ENCODE measurements around the gene LETM1.

LETM1 gene

DNA sequence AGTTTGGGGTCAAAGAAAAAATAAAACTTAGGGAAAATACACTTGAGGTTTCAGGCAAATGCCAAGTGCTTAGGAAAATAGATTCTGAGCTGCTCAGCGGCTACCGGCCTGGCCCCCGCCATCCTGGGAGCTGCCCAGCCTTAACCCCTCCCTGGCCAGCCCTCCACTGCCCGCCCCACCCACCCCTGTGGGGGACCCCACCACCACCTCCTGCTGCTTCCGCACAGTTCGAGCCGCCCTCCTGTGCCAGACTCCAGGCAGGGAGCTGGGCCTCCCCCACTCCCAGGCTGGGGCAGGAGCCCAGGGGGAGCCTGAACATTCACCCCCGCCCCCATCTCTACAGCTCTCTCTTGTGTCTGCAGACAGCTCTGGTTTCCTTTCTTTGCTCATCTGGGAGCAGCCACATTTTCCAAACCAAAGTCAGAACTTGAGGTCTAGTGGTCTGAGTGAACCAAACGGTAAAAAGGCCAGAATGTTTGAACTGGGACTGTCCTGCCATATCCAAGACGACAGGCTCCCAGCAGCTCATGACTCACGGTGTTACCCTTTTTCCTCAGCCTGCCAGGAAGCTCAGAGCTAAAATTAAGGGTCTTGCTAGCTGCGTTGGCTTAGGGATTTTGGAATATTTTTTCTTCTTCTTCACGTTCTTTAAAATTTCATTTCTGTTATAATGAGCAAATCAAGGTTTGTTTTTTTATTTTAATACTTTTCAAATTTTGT is 67.5 kb downstream of the LETM1 start:
- no peak overlapping the region for H3K4me3 ChIP-seq (ENCODE audit: low read depth, low read length)
- no peak for DNase-seq (ENCODE audit: low read depth, low spot score)
- in situ Hi-C loops (cut with HindIII; ENCODE audit: low sequenced_read_pairs) = no loop called here
- TF ChIP-seq, protein P1, sequence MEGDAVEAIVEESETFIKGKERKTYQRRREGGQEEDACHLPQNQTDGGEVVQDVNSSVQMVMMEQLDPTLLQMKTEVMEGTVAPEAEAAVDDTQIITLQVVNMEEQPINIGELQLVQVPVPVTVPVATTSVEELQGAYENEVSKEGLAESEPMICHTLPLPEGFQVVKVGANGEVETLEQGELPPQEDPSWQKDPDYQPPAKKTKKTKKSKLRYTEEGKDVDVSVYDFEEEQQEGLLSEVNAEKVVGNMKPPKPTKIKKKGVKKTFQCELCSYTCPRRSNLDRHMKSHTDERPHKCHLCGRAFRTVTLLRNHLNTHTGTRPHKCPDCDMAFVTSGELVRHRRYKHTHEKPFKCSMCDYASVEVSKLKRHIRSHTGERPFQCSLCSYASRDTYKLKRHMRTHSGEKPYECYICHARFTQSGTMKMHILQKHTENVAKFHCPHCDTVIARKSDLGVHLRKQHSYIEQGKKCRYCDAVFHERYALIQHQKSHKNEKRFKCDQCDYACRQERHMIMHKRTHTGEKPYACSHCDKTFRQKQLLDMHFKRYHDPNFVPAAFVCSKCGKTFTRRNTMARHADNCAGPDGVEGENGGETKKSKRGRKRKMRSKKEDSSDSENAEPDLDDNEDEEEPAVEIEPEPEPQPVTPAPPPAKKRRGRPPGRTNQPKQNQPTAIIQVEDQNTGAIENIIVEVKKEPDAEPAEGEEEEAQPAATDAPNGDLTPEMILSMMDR (IDR thresholded peaks at IDR 0.05; ENCODE audit: low read depth, low read length) = no peak

DNA sequence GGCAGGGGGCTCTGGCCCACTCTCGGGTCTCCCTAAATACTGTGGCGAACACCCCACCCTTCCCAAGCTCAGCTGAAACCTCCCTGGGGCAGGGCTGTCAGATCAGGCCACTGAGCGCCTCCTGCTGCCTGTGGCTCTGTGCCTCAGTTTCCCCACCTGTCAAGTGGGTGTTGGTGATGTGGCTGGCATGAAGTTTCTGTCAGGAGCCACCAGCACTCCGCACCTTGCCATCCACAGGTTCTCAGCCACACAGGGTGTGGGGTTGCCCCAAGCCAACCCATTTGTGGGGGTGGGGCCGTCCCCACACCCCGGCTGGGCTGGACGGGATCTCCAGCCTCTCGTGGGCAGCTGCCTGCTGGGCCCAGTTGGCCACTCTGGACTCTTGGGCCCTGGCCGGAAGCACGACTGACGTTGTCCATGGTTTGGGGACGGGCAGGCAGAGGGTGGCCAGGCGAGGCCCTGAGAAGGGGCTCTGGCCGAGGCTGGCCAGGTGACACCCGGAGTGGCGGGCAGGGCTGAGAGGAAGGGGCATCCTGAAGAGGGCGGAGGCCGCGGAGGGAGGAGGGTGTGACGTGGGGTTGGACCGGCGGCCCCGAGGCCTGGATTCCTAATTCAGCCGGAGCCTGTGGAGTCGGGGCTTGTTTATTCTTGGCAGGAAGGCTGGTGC is 68.4 kb downstream of the LETM1 start:
- no peak overlapping the region for H3K4me3 ChIP-seq (ENCODE audit: low read depth, low read length)
- TF ChIP-seq, protein P1 (IDR thresholded peaks at IDR 0.05; ENCODE audit: low read depth, low read length) = no peak
- in situ Hi-C loops (cut with HindIII; ENCODE audit: low sequenced_read_pairs) = no loop called here
- no peak for DNase-seq (ENCODE audit: low read depth, low spot score)

DNA sequence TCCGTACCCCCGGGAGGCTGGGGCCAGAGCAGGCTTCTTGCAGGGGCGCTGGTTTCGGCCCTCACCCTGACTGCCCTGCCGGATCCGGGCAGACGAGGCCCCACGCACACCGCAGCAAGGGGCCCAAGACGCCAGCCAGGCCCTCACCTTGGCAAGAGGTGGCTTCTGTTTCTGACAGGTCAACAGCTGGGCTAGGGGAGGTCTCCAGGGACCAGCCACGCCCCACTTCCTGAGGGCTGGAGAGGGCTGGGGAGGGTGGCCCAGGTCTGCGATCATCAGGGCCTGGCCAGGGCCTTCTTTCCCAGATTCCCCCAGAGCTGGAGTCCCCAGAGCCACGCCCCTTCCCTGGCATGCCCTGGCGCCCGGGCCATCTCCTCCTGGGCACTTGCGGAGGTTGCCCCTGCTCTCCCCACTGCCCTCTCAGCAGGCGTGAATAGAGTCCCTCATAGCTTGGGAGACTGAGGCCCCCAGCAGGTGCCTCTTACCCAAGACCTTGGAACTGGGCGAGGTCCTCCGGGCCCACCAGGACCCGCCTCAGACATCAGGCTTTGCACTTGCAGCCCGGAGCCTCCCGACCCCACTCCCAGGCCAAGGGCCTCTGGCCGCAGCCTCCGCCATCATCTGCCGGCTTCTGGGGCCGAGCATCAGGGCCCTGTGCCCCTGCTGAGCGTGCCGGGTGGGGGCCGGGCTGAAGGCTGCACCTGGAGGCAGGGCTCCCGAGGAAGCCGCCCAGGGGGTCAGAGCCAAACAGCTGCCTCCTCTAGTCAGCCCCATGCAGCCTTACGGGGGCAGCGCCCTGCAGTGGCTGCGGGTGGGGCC is 69.2 kb downstream of the LETM1 start:
- H3K4me3 ChIP-seq (ENCODE audit: low read depth, low read length) = no peak overlapping the region
- DNase-seq (ENCODE audit: low read depth, low spot score) = no peak
- in situ Hi-C loops (cut with HindIII; ENCODE audit: low sequenced_read_pairs) = no loop called here
- TF ChIP-seq, protein P1 (IDR thresholded peaks at IDR 0.05; ENCODE audit: low read depth, low read length) = no peak

DNA sequence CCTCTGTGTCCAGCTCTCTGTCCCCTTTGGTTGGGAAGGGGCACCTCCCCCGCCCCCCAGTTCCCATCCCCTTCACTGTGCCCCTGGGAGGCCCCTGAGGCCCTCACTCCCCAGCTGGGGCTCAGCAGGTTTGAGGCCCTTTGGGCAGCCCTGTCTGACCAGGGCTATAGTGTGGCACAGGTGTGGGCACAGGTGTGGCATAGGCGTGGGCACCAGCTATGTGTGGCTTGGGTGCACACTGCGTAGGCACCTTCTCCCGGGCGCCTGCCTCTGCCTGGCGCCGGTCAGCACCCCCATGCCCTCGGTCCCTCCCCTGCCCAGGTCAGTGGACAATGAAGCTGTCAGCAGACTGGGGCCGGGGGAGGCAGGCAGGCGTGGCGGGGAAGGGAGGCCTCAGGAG is 70.4 kb downstream of the LETM1 start:
- TF ChIP-seq, protein P1 (IDR thresholded peaks at IDR 0.05; ENCODE audit: low read depth, low read length) = no peak
- in situ Hi-C loops (cut with HindIII; ENCODE audit: low sequenced_read_pairs) = no loop called here
- DNase-seq (ENCODE audit: low read depth, low spot score) = no peak
- no peak overlapping the region for H3K4me3 ChIP-seq (ENCODE audit: low read depth, low read length)

DNA sequence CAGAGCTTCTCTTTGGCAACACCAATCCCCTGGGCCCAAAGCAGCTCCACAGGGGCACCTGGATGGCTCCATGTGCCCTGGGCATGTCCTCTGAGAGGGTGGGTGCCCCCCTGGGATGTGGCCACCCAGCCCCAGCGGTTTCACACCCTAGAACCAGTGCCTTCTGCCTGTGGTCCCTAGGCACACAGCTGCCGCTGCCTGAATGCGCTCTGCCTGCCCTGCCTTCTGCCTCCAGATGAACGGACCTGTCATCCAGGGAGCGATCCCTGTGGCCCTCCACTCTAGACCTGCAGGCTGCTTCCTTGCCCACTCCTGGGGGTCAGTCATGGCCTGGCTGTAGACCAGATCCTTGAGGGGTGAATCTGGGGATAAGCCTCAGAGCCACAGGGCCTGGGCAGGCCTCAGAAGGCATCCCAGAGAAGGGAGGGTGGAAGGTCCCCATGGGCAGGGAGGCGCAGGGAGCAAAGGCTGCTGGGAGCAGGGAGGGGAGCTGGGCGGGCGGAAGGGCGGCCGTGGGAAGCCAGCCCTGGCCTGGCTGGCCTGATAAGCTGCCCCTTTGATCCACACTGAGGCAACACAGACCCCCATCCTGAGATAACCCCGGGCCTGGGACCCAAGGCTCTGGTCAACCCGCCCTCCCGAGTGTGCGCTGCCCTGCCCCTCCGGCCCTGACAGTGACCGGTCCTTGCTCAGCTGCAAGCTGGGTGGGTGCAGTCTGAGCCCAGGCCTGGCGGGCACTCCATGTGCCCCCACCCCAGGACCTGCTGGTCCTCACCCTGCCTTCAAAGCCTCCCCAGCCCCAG is 71.0 kb downstream of the LETM1 start:
- TF ChIP-seq, protein P1 (IDR thresholded peaks at IDR 0.05; ENCODE audit: low read depth, low read length) = no peak
- DNase-seq (ENCODE audit: low read depth, low spot score) = no peak
- in situ Hi-C loops (cut with HindIII; ENCODE audit: low sequenced_read_pairs) = no loop called here
- H3K4me3 ChIP-seq (ENCODE audit: low read depth, low read length) = no peak overlapping the region

DNA sequence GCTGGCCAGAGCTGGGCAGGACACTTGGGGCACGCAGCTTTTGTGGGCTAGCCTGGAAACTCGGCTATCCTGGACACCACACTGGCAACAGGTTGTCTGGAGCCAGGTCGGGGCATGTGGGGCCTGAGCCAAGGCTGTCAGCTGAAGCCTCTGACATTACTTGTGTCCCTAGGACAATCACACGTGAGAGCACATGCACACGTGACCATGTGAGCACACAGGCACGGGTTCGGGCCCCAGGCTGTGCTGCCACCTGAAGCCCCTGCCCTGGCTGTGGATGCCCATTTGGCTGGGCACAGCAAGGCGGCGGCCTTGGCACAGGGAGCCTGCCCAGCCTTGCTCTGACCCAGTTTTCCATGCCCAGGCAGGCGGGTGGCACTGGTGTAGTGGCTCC is 71.6 kb downstream of the LETM1 start:
- TF ChIP-seq, protein P1 (IDR thresholded peaks at IDR 0.05; ENCODE audit: low read depth, low read length) = no peak
- in situ Hi-C loops (cut with HindIII; ENCODE audit: low sequenced_read_pairs) = no loop called here

More for the DNA sequence above, 71.6 kb downstream of the LETM1 start:
- no peak overlapping the region for H3K4me3 ChIP-seq (ENCODE audit: low read depth, low read length)
- DNase-seq (ENCODE audit: low read depth, low spot score) = no peak

Data from astrocyte of the spinal cord (primary cell).